Measurements from ENCODE around the gene DVL1. TPM values are rescaled to one million over a fixed set of nuclear protein-coding genes. Genes with fewer than 3 reads are reported as not detected.

DVL1 gene
- total RNA-seq, 1 donor from 2014 or later: 48.5 TPM

GRCh38 chr1:1295154-1295923 lies 53.9 kb downstream of the DVL1 start:
- no peak for ATAC-seq

- ATAC-seq: no peak
Observed at GRCh38 chr1:1294250-1294890, 54.8 kb downstream of the DVL1 start.

GRCh38 chr1:1293263-1294249 lies 55.7 kb downstream of the DVL1 start:
- peak; percentile 2 for ATAC-seq

GRCh38 chr1:1292851-1293250 lies 56.4 kb downstream of the DVL1 start:
- ATAC-seq: no peak

- ATAC-seq: no peak
Observed at GRCh38 chr1:1292442-1292779, 56.8 kb downstream of the DVL1 start.

- ATAC-seq: peak; percentile 80
Observed at GRCh38 chr1:1291548-1292441, 57.4 kb downstream of the DVL1 start.

- peak; percentile 15 for ATAC-seq
Observed at GRCh38 chr1:1291023-1291528, 58.1 kb downstream of the DVL1 start.

GRCh38 chr1:1290238-1290731 lies 58.9 kb downstream of the DVL1 start:
- ATAC-seq: peak; percentile 21

GRCh38 chr1:1287288-1288110 lies 61.7 kb downstream of the DVL1 start:
- ATAC-seq: no peak

GRCh38 chr1:1286313-1287261 lies 62.6 kb downstream of the DVL1 start:
- ATAC-seq: no peak

- ATAC-seq: peak; percentile 38
Observed at GRCh38 chr1:1285611-1286311, 63.5 kb downstream of the DVL1 start.

Other genes starting within 250 kb of the DVL1 start
- gene C1orf159, start 233.3 kb downstream of the DVL1 start, total RNA-seq: 9.4 TPM
- gene TTLL10, start 175.5 kb downstream of the DVL1 start, total RNA-seq: 1.0 TPM
- gene TNFRSF18, start 142.8 kb downstream of the DVL1 start, total RNA-seq: 16.3 TPM
- 0.36 TPM for gene TNFRSF4, start 135.3 kb downstream of the DVL1 start, total RNA-seq
- 69.9 TPM for gene SDF4, start 117.4 kb downstream of the DVL1 start, total RNA-seq
- gene B3GALT6, start 117.2 kb downstream of the DVL1 start, total RNA-seq: 8.4 TPM
- gene C1QTNF12, start 102.7 kb downstream of the DVL1 start, total RNA-seq: 3.9 TPM
- gene UBE2J2, start 75.6 kb downstream of the DVL1 start, total RNA-seq: 45.0 TPM
- 2.8 TPM for gene SCNN1D, start 69.0 kb downstream of the DVL1 start, total RNA-seq
- gene ACAP3, start 41.5 kb downstream of the DVL1 start, total RNA-seq: 35.3 TPM
- 23.0 TPM for gene PUSL1, start 40.8 kb downstream of the DVL1 start, total RNA-seq
- gene INTS11, start 24.8 kb downstream of the DVL1 start, total RNA-seq: 54.0 TPM
- gene CPTP, start 24.6 kb downstream of the DVL1 start, total RNA-seq: 25.1 TPM
- gene TAS1R3, start 18.1 kb downstream of the DVL1 start, total RNA-seq: 0.56 TPM
- 2.0 TPM for gene MXRA8, start 9.1 kb upstream of the DVL1 start, total RNA-seq
- gene AURKAIP1, start 25.8 kb upstream of the DVL1 start, total RNA-seq: 117 TPM
- 58.3 TPM for gene CCNL2, start 49.9 kb upstream of the DVL1 start, total RNA-seq
- 89.2 TPM for gene MRPL20, start 57.9 kb upstream of the DVL1 start, total RNA-seq
- gene ANKRD65, start 71.9 kb upstream of the DVL1 start, total RNA-seq: 11.9 TPM
- gene VWA1, start 86.3 kb upstream of the DVL1 start, total RNA-seq: 29.4 TPM
- gene ATAD3C, start 100.3 kb upstream of the DVL1 start, total RNA-seq: 2.1 TPM
- gene ATAD3B, start 122.3 kb upstream of the DVL1 start, total RNA-seq: 13.7 TPM
- gene ATAD3A, start 162.7 kb upstream of the DVL1 start, total RNA-seq: 23.2 TPM
- gene TMEM240, start 191.2 kb upstream of the DVL1 start, total RNA-seq: not detected
- 106 TPM for gene SSU72, start 225.4 kb upstream of the DVL1 start, total RNA-seq

All from esophagus mucosa (tissue), 1 donor.